ENCODE measurements around the gene ITGA1. TPM values are rescaled to one million over a fixed set of nuclear protein-coding genes. Genes with fewer than 3 reads are reported as not detected.

The ITGA1 gene
- total and polyA plus RNA-seq, 2 of the 13 experiments (the other 11 are each of a cell fraction or from before 2014, with no cell fraction given), result 23.1 to 28.6 TPM

DNA sequence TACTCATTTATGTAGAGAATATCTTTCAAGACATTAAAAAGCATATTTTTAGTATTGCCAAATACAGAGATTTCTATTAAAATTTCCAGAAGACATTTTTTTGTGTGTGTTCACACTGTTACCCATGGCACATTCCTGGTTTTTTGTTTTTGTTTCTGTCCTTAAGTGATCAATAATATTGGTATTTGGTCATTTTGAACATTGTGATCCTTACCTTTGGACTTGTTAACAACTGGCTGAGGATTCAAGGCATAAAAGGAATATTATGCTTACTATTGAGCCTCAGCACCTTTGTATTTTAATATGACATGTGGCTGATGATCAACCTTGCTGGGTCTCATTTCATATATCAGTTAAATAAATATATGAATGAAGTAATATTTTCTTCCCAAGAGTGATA is 41.9 kb downstream of the ITGA1 start (continued):
- TF ChIP-seq, protein P1, sequence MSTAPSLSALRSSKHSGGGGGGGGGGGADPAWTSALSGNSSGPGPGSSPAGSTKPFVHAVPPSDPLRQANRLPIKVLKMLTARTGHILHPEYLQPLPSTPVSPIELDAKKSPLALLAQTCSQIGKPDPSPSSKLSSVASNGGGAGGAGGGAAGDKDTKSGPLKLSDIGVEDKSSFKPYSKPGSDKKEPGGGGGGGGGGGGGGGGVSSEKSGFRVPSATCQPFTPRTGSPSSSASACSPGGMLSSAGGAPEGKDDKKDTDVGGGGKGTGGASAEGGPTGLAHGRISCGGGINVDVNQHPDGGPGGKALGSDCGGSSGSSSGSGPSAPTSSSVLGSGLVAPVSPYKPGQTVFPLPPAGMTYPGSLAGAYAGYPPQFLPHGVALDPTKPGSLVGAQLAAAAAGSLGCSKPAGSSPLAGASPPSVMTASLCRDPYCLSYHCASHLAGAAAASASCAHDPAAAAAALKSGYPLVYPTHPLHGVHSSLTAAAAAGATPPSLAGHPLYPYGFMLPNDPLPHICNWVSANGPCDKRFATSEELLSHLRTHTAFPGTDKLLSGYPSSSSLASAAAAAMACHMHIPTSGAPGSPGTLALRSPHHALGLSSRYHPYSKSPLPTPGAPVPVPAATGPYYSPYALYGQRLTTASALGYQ (CRISPR knock-in tag; IDR thresholded peaks at IDR 0.05), result no peak
- TF ChIP-seq GATAD2A (CRISPR knock-in tag; IDR thresholded peaks at IDR 0.05) (no peak), POLR2G (IDR thresholded peaks at IDR 0.05; ENCODE audit: low read depth, low read length) (no peak)
- TF ChIP-seq, protein P2, sequence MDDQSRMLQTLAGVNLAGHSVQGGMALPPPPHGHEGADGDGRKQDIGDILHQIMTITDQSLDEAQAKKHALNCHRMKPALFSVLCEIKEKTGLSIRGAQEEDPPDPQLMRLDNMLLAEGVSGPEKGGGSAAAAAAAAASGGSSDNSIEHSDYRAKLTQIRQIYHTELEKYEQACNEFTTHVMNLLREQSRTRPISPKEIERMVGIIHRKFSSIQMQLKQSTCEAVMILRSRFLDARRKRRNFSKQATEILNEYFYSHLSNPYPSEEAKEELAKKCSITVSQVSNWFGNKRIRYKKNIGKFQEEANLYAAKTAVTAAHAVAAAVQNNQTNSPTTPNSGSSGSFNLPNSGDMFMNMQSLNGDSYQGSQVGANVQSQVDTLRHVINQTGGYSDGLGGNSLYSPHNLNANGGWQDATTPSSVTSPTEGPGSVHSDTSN (CRISPR knock-in tag; IDR thresholded peaks at IDR 0.05; ENCODE audit: borderline replicate concordance), result no peak

DNA sequence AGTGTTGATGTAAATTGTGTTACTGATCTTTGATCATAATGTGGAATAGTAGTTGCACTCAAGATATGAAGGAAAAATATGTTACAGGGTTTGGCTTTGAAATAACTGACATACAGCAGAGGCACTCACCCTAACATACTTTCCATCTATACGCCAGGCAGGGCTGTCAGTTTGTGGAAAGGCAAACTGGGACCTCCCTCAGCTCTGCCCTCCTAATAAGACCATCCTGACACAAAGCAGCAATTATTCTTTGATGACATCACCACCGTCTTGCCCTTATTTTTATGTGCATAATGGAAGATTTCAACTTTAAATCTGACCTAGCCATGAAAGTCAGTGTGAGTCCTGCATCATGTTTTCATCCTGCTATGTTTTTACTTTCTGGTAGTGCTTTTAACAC is 42.9 kb downstream of the ITGA1 start:
- H3K4me2 ChIP-seq (ENCODE audit: low read depth, low read length), result no peak overlapping the region
- FAIRE-seq, result no peak
- H3K27me3 ChIP-seq (ENCODE audit: control insufficient read depth in 1 of 2, insufficient read depth in 2 of 2, low read length in 2 of 2), result no peaks in the 10 kb centered on the region
- no peaks in the 10 kb centered on the region for H3K79me2 ChIP-seq (ENCODE audit: insufficient read depth, low read length)
- no peaks in the 10 kb centered on the region for H3K4me1 ChIP-seq (ENCODE audit: insufficient read depth, low read length)
- H3K9ac ChIP-seq (ENCODE audit: insufficient read depth, low read depth, low read length), result no peak overlapping the region
- H2AFZ ChIP-seq (ENCODE audit: low read length), result no peak overlapping the region
- ChIA-PET CTCF (ENCODE audit: low intra/inter-chr PET ratio, low total read pairs) (no interaction called here), POLR2A (no interaction called here)
- no TSS peak for BruUV-seq (replicated peaks)
- 98% methylated on average over 2 of the region's 2 CpGs for WGBS (ENCODE audit: low lambda C conversion rate)
- H3K27ac ChIP-seq (ENCODE audit: extremely low read length, insufficient read depth, low read length), result no peak overlapping the region
- H4K20me1 ChIP-seq (ENCODE audit: insufficient read depth, low read length), result no peaks in the 10 kb centered on the region
- intact Hi-C loops (cut with micrococcal nuclease; ENCODE audit: unreplicated experiment), result no loop called here
- no peak for ATAC-seq
- DNase-seq (ENCODE audit: low spot score), result no peak
- no peaks in the 10 kb centered on the region for H3K36me3 ChIP-seq (replicated peaks in 1 of 2; ENCODE audit: control insufficient read depth in 1 of 2, insufficient read depth in 2 of 2, low read length in 2 of 2)
- TF ChIP-seq, protein P3, sequence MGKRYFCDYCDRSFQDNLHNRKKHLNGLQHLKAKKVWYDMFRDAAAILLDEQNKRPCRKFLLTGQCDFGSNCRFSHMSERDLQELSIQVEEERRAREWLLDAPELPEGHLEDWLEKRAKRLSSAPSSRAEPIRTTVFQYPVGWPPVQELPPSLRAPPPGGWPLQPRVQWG (CRISPR knock-in tag; IDR thresholded peaks at IDR 0.05; ENCODE audit: borderline replicate concordance, low read depth), result no peak
- TF ChIP-seq ATF7 (IDR thresholded peaks at IDR 0.05), result peak; percentile 65
- TF ChIP-seq ATF7 (CRISPR knock-in tag; IDR thresholded peaks at IDR 0.05), result no peak
- TF ChIP-seq ELF4 (CRISPR knock-in tag; IDR thresholded peaks at IDR 0.05; ENCODE audit: borderline replicate concordance), result no peak
- peak; percentile 41; the same call in 1 of the 2 replicates for TF ChIP-seq CREB1 (IDR thresholded peaks at IDR 0.05)
- TF ChIP-seq CREB1 (CRISPR knock-in tag; IDR thresholded peaks at IDR 0.05), result no peak
- no peaks in the 10 kb centered on the region for H3K9me3 ChIP-seq (ENCODE audit: low read length)
- in situ Hi-C loops (cut with HindIII; ENCODE audit: extremely low pct_ligation_motif_present, low pct_unique_long_range_greater_than_20kb), result no loop called here
- H3K4me3 ChIP-seq (replicated peaks in 1 of 3; ENCODE audit: insufficient read depth in 1 of 3, low read depth in 2 of 3, low read length in 3 of 3), result no peak overlapping the region

All from HepG2 (cell line).